ENCODE data around the gene MS4A10. TPM values are rescaled to one million over a fixed set of nuclear protein-coding genes. Genes with fewer than 3 reads are reported as not detected.
"Not testable (repeated sequence)": the region's sequence is repeated elsewhere in the genome, so short reads cannot be mapped to it uniquely, and the experiment has no call there.

MS4A10 gene
- total and polyA plus RNA-seq, 9 donors = 0.36 TPM; not detected in 8

DNA sequence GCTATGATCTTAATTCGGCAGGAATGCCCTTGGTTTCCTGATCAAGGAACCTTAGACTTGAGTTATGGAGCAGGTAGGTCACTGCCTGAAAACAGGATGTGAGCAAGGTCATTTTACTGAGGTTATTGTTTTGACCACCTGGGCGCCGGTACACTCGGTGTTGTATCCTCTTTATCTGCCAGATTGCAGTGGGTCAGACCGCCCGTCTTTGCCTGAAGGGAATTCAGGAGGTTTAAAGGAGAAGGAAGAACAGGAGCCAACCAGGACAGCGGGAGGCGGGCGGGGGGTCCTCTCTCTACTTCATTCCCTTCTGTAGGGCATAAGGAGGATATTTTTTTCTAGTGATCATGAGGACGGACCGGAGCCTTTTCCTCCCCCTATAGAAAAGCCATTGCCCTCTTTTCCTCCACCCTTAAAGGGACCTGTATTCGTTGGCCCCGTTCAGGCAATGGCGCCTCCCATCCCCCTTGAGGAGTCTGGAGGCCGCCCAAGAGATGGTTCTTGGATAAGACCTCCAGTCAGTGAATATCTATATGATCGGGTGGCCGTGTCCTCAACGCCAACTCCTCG lies 27.8 kb upstream of the MS4A10 start:
- Histone ChIP-seq H3K4me1 (ENCODE audit: insufficient read depth) (no peaks in the 10 kb centered on the region), H3K27me3 (no peaks in the 10 kb centered on the region), H3K36me3 (no peaks in the 10 kb centered on the region), H3K9me3 (no peaks in the 10 kb centered on the region), H3K27ac (no peak overlapping the region), H3K4me3 (no peak overlapping the region)
- WGBS, 3 donors = 86 to 91% (median 91%) methylated on average over 19 of the region's 19 CpGs
- DNase-seq = no peak
- TF ChIP-seq, protein P1, sequence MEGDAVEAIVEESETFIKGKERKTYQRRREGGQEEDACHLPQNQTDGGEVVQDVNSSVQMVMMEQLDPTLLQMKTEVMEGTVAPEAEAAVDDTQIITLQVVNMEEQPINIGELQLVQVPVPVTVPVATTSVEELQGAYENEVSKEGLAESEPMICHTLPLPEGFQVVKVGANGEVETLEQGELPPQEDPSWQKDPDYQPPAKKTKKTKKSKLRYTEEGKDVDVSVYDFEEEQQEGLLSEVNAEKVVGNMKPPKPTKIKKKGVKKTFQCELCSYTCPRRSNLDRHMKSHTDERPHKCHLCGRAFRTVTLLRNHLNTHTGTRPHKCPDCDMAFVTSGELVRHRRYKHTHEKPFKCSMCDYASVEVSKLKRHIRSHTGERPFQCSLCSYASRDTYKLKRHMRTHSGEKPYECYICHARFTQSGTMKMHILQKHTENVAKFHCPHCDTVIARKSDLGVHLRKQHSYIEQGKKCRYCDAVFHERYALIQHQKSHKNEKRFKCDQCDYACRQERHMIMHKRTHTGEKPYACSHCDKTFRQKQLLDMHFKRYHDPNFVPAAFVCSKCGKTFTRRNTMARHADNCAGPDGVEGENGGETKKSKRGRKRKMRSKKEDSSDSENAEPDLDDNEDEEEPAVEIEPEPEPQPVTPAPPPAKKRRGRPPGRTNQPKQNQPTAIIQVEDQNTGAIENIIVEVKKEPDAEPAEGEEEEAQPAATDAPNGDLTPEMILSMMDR (IDR thresholded peaks at IDR 0.05) = no peak
- no peak for TF ChIP-seq POLR2A (IDR thresholded peaks at IDR 0.05)
- no peak for TF ChIP-seq EP300 (IDR thresholded peaks at IDR 0.05)
- intact Hi-C loops (cut with DNase I) = no loop called here

DNA sequence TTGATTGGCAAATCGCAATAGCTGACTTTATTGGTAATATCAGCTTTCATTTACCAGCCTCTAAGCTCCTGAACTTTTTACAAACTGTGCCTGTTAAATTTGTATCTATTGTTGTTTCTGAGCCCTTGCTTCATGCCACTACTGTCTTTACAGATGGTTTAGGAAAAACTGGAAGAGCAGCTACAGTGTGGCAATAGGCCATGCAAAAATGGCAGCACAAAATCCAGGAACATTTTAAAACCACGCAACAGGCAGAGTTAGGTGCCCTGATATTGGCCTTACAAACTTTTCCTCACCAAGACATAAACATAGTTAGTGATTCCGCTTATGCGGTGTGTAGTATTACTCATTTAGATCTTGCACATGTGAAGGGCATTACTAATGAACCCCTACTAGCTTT lies 26.5 kb upstream of the MS4A10 start:
- H3K27me3 ChIP-seq; H3K27ac ChIP-seq; H3K4me3 ChIP-seq; H3K36me3 ChIP-seq; intact Hi-C loops (cut with DNase I); H3K4me1 ChIP-seq (ENCODE audit: insufficient read depth); H3K9me3 ChIP-seq; DNase-seq: not testable (repeated sequence)
- 84 to 93% (median 87%) methylated on average over 4 of the region's 4 CpGs for WGBS, 3 donors

DNA sequence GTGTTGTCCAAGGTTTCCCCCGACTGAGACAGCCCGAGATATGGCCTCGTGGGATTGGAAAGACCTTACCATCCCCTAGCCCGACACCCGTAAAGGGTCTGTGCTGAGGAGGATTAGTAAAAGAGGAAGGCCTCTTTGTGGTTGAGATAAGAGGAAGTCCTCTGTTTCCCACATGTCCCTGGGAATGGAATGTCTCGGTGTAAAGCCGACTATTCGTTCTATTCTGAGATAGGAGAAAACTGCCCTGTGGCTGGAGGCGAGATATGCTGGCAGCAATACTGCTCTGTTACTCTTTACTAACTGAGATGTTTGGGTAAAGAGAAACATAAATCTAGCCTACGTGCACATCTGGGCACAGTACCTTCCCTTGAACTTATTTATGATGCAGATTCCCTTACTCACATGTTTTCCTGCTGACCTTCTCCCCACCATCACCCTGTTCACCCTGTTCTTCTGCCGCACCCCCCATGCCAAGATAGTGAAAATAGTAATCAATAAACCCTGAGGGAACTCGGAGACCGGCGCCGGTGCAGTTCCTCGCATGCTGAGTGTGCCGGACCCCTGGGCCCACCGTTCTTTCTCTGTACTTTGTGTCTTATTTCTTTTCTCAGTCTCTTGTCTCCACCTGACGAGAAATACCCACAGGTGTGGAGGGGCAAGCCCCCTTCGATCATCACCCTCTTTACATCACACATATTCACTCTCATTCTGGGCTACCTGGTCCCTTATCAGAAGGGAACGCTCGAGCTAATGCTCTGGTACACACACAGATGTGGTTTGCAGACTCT lies 25.5 kb upstream of the MS4A10 start:
- H3K4me1 ChIP-seq (ENCODE audit: insufficient read depth); H3K9me3 ChIP-seq; intact Hi-C loops (cut with DNase I); H3K27me3 ChIP-seq; H3K36me3 ChIP-seq; H3K4me3 ChIP-seq: not testable (repeated sequence)
- H3K27ac ChIP-seq = peak overlapping the region; percentile 45 to 49
- WGBS, 3 donors = 27 to 44% (median 43%) methylated on average over 22 of the region's 22 CpGs
- DNase-seq = peak in 1 of 5 donors; percentile 46

DNA sequence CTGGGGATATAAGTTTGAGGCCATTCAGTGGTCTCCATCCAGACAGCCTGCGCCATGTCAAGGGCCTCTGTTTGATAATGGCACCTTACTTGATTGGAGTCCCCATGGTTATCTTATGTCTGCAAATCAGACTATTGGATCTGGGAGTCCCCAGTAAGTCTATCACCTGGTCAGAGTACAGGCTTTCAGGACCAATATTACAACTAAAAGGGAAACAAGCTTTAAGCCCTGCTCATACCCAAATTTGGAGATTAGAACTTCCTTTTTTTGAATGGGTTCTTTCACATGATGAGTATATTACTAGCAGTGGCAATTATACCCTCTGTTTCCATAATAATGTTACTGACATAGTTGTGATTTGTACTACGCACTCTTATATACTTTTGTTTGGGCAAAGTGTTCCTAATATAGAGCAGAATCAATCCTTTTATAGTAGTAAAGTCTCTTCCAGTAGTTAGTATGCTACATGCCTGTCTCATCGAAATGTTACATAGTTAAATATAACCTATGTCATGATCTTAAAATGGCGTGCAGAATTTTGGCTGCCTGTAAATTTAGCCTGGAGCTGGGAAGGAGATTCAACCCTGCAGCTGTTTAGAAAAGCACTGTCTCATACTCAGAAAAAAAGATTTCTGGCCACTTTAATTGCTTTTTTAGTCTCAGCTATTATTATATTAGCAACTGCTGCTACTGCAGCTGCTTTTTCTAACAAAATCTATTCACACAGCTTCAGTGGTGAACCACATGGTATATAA lies 23.5 kb upstream of the MS4A10 start:
- intact Hi-C loops (cut with DNase I) = no loop called here
- WGBS, 3 donors = 62 to 72% (median 63%) methylated on average over 4 of the region's 4 CpGs
- TF ChIP-seq, protein P1 (IDR thresholded peaks at IDR 0.05) = no peak
- TF ChIP-seq POLR2A (IDR thresholded peaks at IDR 0.05) (no peak), EP300 (IDR thresholded peaks at IDR 0.05) (no peak)

DNA sequence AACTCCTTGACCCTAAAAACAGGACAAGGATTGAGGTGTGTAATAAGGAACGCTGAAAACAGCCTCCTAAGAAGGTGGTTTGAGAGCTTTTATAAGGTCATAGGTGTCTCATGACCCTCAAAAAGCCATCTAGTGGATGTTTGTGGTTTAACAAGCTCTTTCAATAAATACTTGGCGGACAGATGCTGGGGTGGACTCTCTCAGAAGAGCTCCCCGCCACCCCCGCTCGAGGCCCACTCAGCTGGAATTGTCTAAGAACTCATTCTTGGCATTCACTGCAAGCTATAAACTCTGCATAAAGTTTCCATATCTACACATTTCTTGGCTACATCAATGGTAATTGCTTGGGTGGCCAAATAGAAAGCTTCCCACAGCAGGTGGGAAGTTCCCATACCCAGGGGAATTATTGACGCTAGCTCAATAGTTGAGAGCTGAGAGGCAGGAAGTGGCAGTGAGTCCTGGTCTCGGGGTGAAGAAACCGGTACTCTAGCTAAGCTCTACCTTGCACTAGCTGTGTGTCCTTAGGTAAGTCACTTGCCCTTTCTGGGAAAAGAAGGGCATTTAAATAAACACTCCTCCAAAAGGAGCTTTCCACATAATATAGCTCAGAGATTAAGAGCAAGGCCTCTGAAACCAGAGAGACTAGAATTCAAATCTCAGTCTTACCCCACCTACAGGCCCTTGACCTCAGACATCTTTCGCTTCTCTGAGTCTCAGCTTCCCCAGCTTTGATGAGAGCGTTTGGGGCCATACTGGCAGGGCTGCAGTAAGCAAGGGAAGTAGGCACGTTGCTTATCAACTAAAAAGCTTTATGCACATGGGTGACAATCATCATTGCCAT lies 22.1 kb upstream of the MS4A10 start:
- WGBS, 3 donors = 70 to 83% (median 73%) methylated on average over 11 of the region's 11 CpGs
- TF ChIP-seq, protein P1 (IDR thresholded peaks at IDR 0.05) = no peak
- TF ChIP-seq EP300 (IDR thresholded peaks at IDR 0.05) = no peak
- TF ChIP-seq POLR2A (IDR thresholded peaks at IDR 0.05) = no peak
- Histone ChIP-seq H3K4me1 (ENCODE audit: insufficient read depth) (no peaks in the 10 kb centered on the region), H3K27me3 (no peaks in the 10 kb centered on the region), H3K36me3 (no peaks in the 10 kb centered on the region), H3K9me3 (no peaks in the 10 kb centered on the region), H3K4me3 (no peak overlapping the region), H3K27ac (no peak overlapping the region)
- intact Hi-C loops (cut with DNase I) = no loop called here
- DNase-seq = no peak

More for the DNA sequence above, 23.5 kb upstream of the MS4A10 start:
- Histone ChIP-seq H3K27ac (no peak overlapping the region), H3K4me3 (no peak overlapping the region), H3K36me3 (no peaks in the 10 kb centered on the region), H3K4me1 (ENCODE audit: insufficient read depth) (no peaks in the 10 kb centered on the region), H3K9me3 (no peaks in the 10 kb centered on the region), H3K27me3 (no peaks in the 10 kb centered on the region)
- no peak for DNase-seq
